ENCODE measurements around the gene WNT7A.

WNT7A gene

DNA sequence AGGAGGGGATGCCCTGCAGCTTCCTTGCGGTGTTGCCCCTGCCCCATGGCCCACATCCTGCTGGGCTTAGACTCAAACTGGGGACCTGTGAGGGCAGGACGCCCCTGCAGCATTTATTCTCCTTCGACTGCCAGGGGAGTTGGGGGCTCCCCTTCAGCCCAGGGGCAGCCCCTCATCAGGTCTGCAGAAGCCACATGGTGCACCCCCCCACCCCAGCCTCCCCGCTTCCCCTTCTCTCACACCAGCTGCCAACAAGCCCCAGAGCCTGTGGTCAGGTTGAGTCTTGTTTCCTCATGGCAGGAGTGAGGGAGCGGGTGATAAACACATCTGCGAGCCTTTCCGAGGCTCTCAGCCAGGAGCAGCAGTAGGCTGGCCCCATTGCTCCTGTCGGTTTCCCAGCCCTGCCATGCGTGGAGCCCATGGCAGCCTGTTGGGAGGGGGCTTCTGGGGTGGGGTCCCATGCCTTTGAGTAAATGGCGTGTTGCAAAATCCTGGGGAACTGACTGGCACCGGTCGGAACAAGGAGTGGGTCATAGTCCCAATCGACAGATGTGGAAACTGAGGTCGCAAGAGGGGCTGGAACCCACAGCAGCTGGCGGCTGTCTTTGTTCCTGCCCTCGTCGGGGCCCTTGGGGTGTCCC is 27.8 kb downstream of the WNT7A start:
- Histone ChIP-seq H3K4me1 (ENCODE audit: control insufficient read depth in 1 of 2, insufficient read depth in 1 of 2, low read depth in 1 of 2, low read length in 1 of 2) (no peaks in the 10 kb centered on the region), H3K4me3 (ENCODE audit: low read depth in 1 of 2, low read length in 1 of 2) (no peak overlapping the region), H3K27ac (no peak overlapping the region), H3K27me3 (peaks cover 15% of the 10 kb centered on the region), H3K36me3 (no peaks in the 10 kb centered on the region), H3K9me3 (no peaks in the 10 kb centered on the region)
- TF ChIP-seq, protein P1, sequence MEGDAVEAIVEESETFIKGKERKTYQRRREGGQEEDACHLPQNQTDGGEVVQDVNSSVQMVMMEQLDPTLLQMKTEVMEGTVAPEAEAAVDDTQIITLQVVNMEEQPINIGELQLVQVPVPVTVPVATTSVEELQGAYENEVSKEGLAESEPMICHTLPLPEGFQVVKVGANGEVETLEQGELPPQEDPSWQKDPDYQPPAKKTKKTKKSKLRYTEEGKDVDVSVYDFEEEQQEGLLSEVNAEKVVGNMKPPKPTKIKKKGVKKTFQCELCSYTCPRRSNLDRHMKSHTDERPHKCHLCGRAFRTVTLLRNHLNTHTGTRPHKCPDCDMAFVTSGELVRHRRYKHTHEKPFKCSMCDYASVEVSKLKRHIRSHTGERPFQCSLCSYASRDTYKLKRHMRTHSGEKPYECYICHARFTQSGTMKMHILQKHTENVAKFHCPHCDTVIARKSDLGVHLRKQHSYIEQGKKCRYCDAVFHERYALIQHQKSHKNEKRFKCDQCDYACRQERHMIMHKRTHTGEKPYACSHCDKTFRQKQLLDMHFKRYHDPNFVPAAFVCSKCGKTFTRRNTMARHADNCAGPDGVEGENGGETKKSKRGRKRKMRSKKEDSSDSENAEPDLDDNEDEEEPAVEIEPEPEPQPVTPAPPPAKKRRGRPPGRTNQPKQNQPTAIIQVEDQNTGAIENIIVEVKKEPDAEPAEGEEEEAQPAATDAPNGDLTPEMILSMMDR (IDR thresholded peaks at IDR 0.05), result no peak

DNA sequence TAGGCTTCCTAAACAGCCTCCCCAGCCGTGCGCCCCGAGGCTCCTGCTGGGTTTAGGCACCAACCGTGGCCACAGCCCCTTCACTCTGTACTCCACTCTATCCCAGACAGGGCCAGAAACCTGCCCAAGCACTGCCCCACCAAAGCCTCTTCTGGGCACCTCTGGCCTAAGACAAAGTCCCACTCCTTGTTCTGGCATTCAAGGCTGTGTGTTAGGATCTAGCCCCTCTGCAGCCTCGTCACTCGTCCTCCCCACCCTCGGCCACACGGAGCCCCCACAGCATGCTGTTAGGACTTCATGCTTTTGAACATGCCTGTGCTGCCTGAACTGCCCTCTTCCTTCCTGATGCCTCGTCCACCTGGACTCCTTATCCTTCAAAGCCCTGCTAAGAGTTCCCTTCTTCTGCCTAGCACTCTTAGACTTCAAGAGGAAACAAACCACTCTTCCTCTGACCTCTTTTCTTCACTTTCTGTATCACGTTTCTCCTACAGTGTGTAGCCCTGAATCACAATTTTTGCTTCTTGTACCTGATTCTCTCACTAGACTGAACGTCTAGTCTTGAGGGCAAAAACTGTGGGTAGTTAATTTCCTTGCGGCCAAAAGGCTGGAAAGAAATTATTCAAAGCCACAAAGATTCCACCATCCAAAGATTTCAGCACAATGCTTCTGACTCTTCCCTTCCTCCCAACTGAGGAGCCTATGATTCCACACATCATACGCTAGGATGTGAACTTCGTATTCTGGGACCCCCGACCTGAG is 28.6 kb downstream of the WNT7A start:
- H3K4me3 ChIP-seq (ENCODE audit: low read depth in 1 of 2, low read length in 1 of 2), result no peak overlapping the region
- TF ChIP-seq, protein P1 (IDR thresholded peaks at IDR 0.05), result no peak
- H3K36me3 ChIP-seq, result no peaks in the 10 kb centered on the region
- H3K27me3 ChIP-seq, result peaks cover 15% of the 10 kb centered on the region
- no peaks in the 10 kb centered on the region for H3K4me1 ChIP-seq (ENCODE audit: control insufficient read depth in 1 of 2, insufficient read depth in 1 of 2, low read depth in 1 of 2, low read length in 1 of 2)
- no peak overlapping the region for H3K27ac ChIP-seq
- no peaks in the 10 kb centered on the region for H3K9me3 ChIP-seq

- Histone ChIP-seq H3K4me3 (ENCODE audit: low read depth in 1 of 2, low read length in 1 of 2) (no peak overlapping the region), H3K4me1 (ENCODE audit: control insufficient read depth in 1 of 2, insufficient read depth in 1 of 2, low read depth in 1 of 2, low read length in 1 of 2) (no peaks in the 10 kb centered on the region), H3K27me3 (peaks cover 15% of the 10 kb centered on the region), H3K27ac (no peak overlapping the region), H3K9me3 (no peaks in the 10 kb centered on the region), H3K36me3 (no peaks in the 10 kb centered on the region)
- TF ChIP-seq, protein P1 (IDR thresholded peaks at IDR 0.05), result no peak
These were observed 29.5 kb downstream of the WNT7A start for GRCh38 chr3:13850161-13850945.

DNA sequence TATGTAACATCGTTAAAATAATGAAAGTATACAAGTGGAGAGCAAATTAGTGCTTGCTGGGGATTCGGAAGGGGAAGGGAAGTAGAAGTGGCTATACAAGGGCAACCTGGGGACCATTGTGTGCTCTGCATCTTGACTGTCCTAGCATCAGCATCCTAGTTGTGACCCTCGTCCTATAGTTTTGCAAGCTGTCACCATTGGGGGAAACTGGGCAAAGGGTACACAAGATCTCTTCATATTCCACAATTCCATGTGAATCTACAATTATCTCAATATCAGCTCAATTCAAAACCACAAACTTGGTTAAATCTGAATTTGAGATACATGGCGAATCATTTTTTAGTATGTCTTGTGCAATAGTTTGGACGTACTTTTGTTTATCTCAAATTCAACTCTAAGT is 30.9 kb downstream of the WNT7A start:
- H3K9me3 ChIP-seq, result no peaks in the 10 kb centered on the region
- peaks cover 15% of the 10 kb centered on the region for H3K27me3 ChIP-seq
- no peak overlapping the region for H3K27ac ChIP-seq
- no peak overlapping the region for H3K4me3 ChIP-seq (ENCODE audit: low read depth in 1 of 2, low read length in 1 of 2)
- H3K4me1 ChIP-seq (ENCODE audit: control insufficient read depth in 1 of 2, insufficient read depth in 1 of 2, low read depth in 1 of 2, low read length in 1 of 2), result no peaks in the 10 kb centered on the region
- TF ChIP-seq, protein P1 (IDR thresholded peaks at IDR 0.05), result no peak
- no peaks in the 10 kb centered on the region for H3K36me3 ChIP-seq

- no peaks in the 10 kb centered on the region for H3K9me3 ChIP-seq
- H3K27ac ChIP-seq, result no peak overlapping the region
- no peaks in the 10 kb centered on the region for H3K36me3 ChIP-seq
- peaks cover 8% of the 10 kb centered on the region for H3K27me3 ChIP-seq
- TF ChIP-seq, protein P1 (IDR thresholded peaks at IDR 0.05), result no peak
- H3K4me1 ChIP-seq (ENCODE audit: control insufficient read depth in 1 of 2, insufficient read depth in 1 of 2, low read depth in 1 of 2, low read length in 1 of 2), result no peaks in the 10 kb centered on the region
- H3K4me3 ChIP-seq (ENCODE audit: low read depth in 1 of 2, low read length in 1 of 2), result no peak overlapping the region
These were observed 32.9 kb downstream of the WNT7A start for GRCh38 chr3:13846716-13847570.
